GM23338 (cell line): Measurements from ENCODE around the gene H1-8. TPM values are rescaled to one million over a fixed set of nuclear protein-coding genes. Genes with fewer than 3 reads are reported as not detected.

Experiments used
- ATAC-seq: fragments of 200-7000 bp; cut with Tn5 transposase; 3 replicates; pipeline ENCODE4 v1.9.1; 2020
- DNase-seq: peaks from one replicate; pipeline ENCODE4 v3.0.0-alpha.2; 2015; ENCODE audit warnings: low spot score
- H2AFZ ChIP-seq: fragments of 200-600 bp; sonication (generic); 2 replicates; pipeline ENCODE4 v1.8.0; 2016; ENCODE audit warnings: antibody characterized with exemption, mild to moderate bottlenecking, moderate library complexity
- H3F3A ChIP-seq: fragments of 200-600 bp; sonication (generic); replicated peaks from 2 replicates; pipeline ENCODE4 v1.8.0; 2017; ENCODE audit warnings: antibody characterized with exemption, mixed run types, low read depth
- H3K27ac ChIP-seq: fragments of 200-600 bp; sonication (generic); 2 replicates; pipeline ENCODE4 v1.6.1; 2016; ENCODE audit warnings: low read depth
- H3K27me3 ChIP-seq: fragments of 200-600 bp; sonication (generic); 2 replicates; pipeline ENCODE4 v1.8.0; 2016; ENCODE audit warnings: mild to moderate bottlenecking, mixed run types, moderate library complexity; ENCODE audit not compliant: insufficient read depth
- H3K36me3 ChIP-seq: fragments of 200-600 bp; sonication (generic); 2 replicates; pipeline ENCODE4 v1.8.0; 2016; ENCODE audit warnings: mild to moderate bottlenecking; ENCODE audit not compliant: insufficient read depth
- H3K4me1 ChIP-seq: fragments of 200-600 bp; sonication (generic); 2 replicates; pipeline ENCODE4 v1.8.0; 2016; ENCODE audit warnings: mild to moderate bottlenecking, moderate library complexity; ENCODE audit not compliant: insufficient read depth
- H3K4me2 ChIP-seq: fragments of 200-600 bp; sonication (generic); 2 replicates; pipeline ENCODE4 v1.7.1; 2017; ENCODE audit warnings: mixed run types
- H3K4me3 ChIP-seq: fragments of 200-600 bp; sonication (generic); 2 replicates; pipeline ENCODE4 v1.6.1; 2016; ENCODE audit warnings: mixed run types
- H3K79me2 ChIP-seq: fragments of 200-600 bp; sonication (generic); replicated peaks from 2 replicates; pipeline ENCODE4 v1.8.0; 2017; ENCODE audit warnings: mild to moderate bottlenecking; ENCODE audit not compliant: insufficient read depth
- H3K9me2 ChIP-seq: fragments of 200-600 bp; sonication (generic); 2 replicates; pipeline ENCODE4 v1.8.0; 2017; ENCODE audit not compliant: insufficient read depth
- H4K20me1 ChIP-seq: fragments of 200-600 bp; sonication (generic); replicated peaks from 2 replicates; pipeline ENCODE4 v1.8.0; 2017; ENCODE audit warnings: mild to moderate bottlenecking; ENCODE audit not compliant: insufficient read depth
- H3K27ac Mint-ChIP-seq: 2 replicates; pipeline ENCODE4 v1.8.0; 2020; ENCODE audit warnings: inconsistent platforms, mild to moderate bottlenecking, moderate library complexity, mixed read lengths
- H3K27me3 Mint-ChIP-seq: 3 replicates; pipeline ENCODE4 v1.8.0; 2022; ENCODE audit warnings: low read depth, mild to moderate bottlenecking, moderate library complexity, mixed read lengths, inconsistent platforms; ENCODE audit not compliant: insufficient read depth, poor library complexity
- H3K36me3 Mint-ChIP-seq: 3 replicates; pipeline ENCODE4 v1.8.0; 2021; ENCODE audit warnings: low read depth, mild to moderate bottlenecking, inconsistent platforms, moderate library complexity, mixed read lengths
- H3K4me1 Mint-ChIP-seq: 3 replicates; pipeline ENCODE4 v1.8.0; 2020; ENCODE audit warnings: mild to moderate bottlenecking, inconsistent platforms, mixed read lengths
- H3K4me3 Mint-ChIP-seq: 3 replicates; pipeline ENCODE4 v1.8.0; 2021; ENCODE audit warnings: moderate library complexity, mild to moderate bottlenecking, inconsistent platforms, mixed read lengths
- H3K9me3 Mint-ChIP-seq: 3 replicates; pipeline ENCODE4 v1.8.0; 2020; ENCODE audit warnings: moderate library complexity, mild to moderate bottlenecking, inconsistent platforms, mixed read lengths
- CREB1 ChIP-seq: fragments of 250-450 bp; sonication (Bioruptor Pico); IDR thresholded peaks from 2 replicates; pipeline ENCODE4 v1.5.0; 2020; ENCODE audit warnings: low read depth, mild to moderate bottlenecking, moderate library complexity
- ETS1 ChIP-seq: IDR thresholded peaks from 2 replicates; pipeline ENCODE4 v1.6.1; 2016; ENCODE audit warnings: antibody characterized with exemption
- EZH2 ChIP-seq: fragments of 200-600 bp; sonication (generic); IDR thresholded peaks from one replicate; pipeline ENCODE4 v1.8.0; 2017; ENCODE audit warnings: antibody characterized with exemption, mild to moderate bottlenecking, low read depth; ENCODE audit not compliant: unreplicated experiment
- EZH2phosphoT487 ChIP-seq: fragments of 200-600 bp; sonication (generic); IDR thresholded peaks from one replicate; pipeline ENCODE4 v1.8.1; 2018; ENCODE audit warnings: antibody characterized with exemption; ENCODE audit not compliant: unreplicated experiment
- JUNB ChIP-seq: IDR thresholded peaks from one replicate; pipeline ENCODE4 v1.6.1; 2016; ENCODE audit warnings: antibody characterized with exemption; ENCODE audit not compliant: unreplicated experiment
- NANOG ChIP-seq: IDR thresholded peaks from 2 replicates; pipeline ENCODE4 v1.6.1; 2016; ENCODE audit warnings: antibody characterized with exemption, borderline replicate concordance
- POLR2AphosphoS5 ChIP-seq: IDR thresholded peaks from 2 replicates; pipeline ENCODE4 v1.6.1; 2016; ENCODE audit warnings: antibody characterized with exemption, low read depth
- STAT1 ChIP-seq: IDR thresholded peaks from one replicate; pipeline ENCODE4 v1.6.1; 2016; ENCODE audit warnings: antibody characterized with exemption; ENCODE audit not compliant: unreplicated experiment
- ZNF114 ChIP-seq: fragments of 250-450 bp; sonication (Bioruptor Pico); IDR thresholded peaks from 2 replicates; pipeline ENCODE4 v1.5.0; 2020; ENCODE audit warnings: mild to moderate bottlenecking, moderate library complexity
- ZNF331 ChIP-seq: fragments of 250-450 bp; sonication (Bioruptor Pico); IDR thresholded peaks from 2 replicates; pipeline ENCODE4 v1.5.0; 2020; ENCODE audit warnings: low read depth, mild to moderate bottlenecking, moderate library complexity
- polyA plus RNA-seq: library from polyadenylated mRNA; unstranded; fragments of >200 nt; fragmentation: Nextera tagmentation; extraction: Ambion mirVana; gene quantifications from 2 replicates; pipeline ENCODE4 v1.2.1, GENCODE V29; 2016
- total RNA-seq: library from RNA; depleted of rRNA; stranded (reverse); fragments of >200 nt; shearing (Covaris generic); gene quantifications from 2 replicates; pipeline ENCODE4 v1.2.3, GENCODE V29; 2014
- TF ChIP-seq, protein P1 (sequence below): IDR thresholded peaks from one replicate; pipeline ENCODE4 v1.6.1; 2018; ENCODE audit warnings: antibody characterized with exemption; ENCODE audit not compliant: unreplicated experiment
- TF ChIP-seq, protein P2 (sequence below), 2 experiments: fragments of 200-600 bp in 1 of 2; sonication (generic) in 1 of 2; conservative IDR thresholded peaks; 2 replicates each; pipeline versions ENCODE4 v1.5.1 to v1.6.1; 2016 to 2017; ENCODE audit warnings: antibody characterized with exemption in 2 of 2, low read depth in 2 of 2, mild to moderate bottlenecking in 2 of 2, moderate library complexity in 1 of 2
- TF ChIP-seq, protein P3 (sequence below): fragments of 250-450 bp; sonication (Bioruptor Pico); IDR thresholded peaks from 2 replicates; pipeline ENCODE4 v1.5.0; 2020; ENCODE audit warnings: mild to moderate bottlenecking, moderate library complexity

The H1-8 gene
- total and polyA plus RNA-seq, 2 experiments from 2014 or later: not detected

- H3K27me3 Mint-ChIP-seq: peaks cover 14% of the 10 kb centered on the region
- no peak for ATAC-seq
- TF ChIP-seq ZNF114 (no peak), ETS1 (no peak), EZH2phosphoT487 (no peak), JUNB (no peak), ZNF331 (no peak), STAT1 (no peak), NANOG (no peak), EZH2 (no peak), CREB1 (CRISPR knock-in tag) (no peak), POLR2AphosphoS5 (no peak)
- TF ChIP-seq, protein P1, sequence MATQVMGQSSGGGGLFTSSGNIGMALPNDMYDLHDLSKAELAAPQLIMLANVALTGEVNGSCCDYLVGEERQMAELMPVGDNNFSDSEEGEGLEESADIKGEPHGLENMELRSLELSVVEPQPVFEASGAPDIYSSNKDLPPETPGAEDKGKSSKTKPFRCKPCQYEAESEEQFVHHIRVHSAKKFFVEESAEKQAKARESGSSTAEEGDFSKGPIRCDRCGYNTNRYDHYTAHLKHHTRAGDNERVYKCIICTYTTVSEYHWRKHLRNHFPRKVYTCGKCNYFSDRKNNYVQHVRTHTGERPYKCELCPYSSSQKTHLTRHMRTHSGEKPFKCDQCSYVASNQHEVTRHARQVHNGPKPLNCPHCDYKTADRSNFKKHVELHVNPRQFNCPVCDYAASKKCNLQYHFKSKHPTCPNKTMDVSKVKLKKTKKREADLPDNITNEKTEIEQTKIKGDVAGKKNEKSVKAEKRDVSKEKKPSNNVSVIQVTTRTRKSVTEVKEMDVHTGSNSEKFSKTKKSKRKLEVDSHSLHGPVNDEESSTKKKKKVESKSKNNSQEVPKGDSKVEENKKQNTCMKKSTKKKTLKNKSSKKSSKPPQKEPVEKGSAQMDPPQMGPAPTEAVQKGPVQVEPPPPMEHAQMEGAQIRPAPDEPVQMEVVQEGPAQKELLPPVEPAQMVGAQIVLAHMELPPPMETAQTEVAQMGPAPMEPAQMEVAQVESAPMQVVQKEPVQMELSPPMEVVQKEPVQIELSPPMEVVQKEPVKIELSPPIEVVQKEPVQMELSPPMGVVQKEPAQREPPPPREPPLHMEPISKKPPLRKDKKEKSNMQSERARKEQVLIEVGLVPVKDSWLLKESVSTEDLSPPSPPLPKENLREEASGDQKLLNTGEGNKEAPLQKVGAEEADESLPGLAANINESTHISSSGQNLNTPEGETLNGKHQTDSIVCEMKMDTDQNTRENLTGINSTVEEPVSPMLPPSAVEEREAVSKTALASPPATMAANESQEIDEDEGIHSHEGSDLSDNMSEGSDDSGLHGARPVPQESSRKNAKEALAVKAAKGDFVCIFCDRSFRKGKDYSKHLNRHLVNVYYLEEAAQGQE: no peak
- TF ChIP-seq, protein P2, sequence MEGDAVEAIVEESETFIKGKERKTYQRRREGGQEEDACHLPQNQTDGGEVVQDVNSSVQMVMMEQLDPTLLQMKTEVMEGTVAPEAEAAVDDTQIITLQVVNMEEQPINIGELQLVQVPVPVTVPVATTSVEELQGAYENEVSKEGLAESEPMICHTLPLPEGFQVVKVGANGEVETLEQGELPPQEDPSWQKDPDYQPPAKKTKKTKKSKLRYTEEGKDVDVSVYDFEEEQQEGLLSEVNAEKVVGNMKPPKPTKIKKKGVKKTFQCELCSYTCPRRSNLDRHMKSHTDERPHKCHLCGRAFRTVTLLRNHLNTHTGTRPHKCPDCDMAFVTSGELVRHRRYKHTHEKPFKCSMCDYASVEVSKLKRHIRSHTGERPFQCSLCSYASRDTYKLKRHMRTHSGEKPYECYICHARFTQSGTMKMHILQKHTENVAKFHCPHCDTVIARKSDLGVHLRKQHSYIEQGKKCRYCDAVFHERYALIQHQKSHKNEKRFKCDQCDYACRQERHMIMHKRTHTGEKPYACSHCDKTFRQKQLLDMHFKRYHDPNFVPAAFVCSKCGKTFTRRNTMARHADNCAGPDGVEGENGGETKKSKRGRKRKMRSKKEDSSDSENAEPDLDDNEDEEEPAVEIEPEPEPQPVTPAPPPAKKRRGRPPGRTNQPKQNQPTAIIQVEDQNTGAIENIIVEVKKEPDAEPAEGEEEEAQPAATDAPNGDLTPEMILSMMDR (conservative IDR thresholded peaks at IDR 0.05; ENCODE audit: low read depth in 2 of 2): no peak
- TF ChIP-seq, protein P3, sequence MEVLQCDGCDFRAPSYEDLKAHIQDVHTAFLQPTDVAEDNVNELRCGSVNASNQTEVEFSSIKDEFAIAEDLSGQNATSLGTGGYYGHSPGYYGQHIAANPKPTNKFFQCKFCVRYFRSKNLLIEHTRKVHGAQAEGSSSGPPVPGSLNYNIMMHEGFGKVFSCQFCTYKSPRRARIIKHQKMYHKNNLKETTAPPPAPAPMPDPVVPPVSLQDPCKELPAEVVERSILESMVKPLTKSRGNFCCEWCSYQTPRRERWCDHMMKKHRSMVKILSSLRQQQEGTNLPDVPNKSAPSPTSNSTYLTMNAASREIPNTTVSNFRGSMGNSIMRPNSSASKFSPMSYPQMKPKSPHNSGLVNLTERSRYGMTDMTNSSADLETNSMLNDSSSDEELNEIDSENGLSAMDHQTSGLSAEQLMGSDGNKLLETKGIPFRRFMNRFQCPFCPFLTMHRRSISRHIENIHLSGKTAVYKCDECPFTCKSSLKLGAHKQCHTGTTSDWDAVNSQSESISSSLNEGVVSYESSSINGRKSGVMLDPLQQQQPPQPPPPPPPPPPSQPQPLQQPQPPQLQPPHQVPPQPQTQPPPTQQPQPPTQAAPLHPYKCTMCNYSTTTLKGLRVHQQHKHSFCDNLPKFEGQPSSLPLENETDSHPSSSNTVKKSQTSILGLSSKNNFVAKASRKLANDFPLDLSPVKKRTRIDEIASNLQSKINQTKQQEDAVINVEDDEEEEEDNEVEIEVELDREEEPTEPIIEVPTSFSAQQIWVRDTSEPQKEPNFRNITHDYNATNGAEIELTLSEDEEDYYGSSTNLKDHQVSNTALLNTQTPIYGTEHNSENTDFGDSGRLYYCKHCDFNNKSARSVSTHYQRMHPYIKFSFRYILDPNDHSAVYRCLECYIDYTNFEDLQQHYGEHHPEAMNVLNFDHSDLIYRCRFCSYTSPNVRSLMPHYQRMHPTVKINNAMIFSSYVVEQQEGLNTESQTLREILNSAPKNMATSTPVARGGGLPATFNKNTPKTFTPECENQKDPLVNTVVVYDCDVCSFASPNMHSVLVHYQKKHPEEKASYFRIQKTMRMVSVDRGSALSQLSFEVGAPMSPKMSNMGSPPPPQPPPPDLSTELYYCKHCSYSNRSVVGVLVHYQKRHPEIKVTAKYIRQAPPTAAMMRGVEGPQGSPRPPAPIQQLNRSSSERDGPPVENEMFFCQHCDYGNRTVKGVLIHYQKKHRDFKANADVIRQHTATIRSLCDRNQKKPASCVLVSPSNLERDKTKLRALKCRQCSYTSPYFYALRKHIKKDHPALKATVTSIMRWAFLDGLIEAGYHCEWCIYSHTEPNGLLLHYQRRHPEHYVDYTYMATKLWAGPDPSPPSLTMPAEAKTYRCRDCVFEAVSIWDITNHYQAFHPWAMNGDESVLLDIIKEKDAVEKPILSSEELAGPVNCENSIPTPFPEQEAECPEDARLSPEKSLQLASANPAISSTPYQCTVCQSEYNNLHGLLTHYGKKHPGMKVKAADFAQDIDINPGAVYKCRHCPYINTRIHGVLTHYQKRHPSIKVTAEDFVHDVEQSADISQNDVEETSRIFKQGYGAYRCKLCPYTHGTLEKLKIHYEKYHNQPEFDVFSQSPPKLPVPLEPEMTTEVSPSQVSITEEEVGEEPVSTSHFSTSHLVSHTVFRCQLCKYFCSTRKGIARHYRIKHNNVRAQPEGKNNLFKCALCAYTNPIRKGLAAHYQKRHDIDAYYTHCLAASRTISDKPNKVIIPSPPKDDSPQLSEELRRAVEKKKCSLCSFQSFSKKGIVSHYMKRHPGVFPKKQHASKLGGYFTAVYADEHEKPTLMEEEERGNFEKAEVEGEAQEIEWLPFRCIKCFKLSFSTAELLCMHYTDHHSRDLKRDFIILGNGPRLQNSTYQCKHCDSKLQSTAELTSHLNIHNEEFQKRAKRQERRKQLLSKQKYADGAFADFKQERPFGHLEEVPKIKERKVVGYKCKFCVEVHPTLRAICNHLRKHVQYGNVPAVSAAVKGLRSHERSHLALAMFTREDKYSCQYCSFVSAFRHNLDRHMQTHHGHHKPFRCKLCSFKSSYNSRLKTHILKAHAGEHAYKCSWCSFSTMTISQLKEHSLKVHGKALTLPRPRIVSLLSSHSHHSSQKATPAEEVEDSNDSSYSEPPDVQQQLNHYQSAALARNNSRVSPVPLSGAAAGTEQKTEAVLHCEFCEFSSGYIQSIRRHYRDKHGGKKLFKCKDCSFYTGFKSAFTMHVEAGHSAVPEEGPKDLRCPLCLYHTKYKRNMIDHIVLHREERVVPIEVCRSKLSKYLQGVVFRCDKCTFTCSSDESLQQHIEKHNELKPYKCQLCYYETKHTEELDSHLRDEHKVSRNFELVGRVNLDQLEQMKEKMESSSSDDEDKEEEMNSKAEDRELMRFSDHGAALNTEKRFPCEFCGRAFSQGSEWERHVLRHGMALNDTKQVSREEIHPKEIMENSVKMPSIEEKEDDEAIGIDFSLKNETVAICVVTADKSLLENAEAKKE (CRISPR knock-in tag): no peak
- H3K4me3 ChIP-seq: no peak overlapping the region
- no peak overlapping the region for H3K27ac Mint-ChIP-seq
- H3K27ac ChIP-seq: no peak overlapping the region
- no peak overlapping the region for H3K4me2 ChIP-seq
- no peak overlapping the region for H3K4me3 Mint-ChIP-seq
- H2AFZ ChIP-seq: no peak overlapping the region
- no peaks in the 10 kb centered on the region; the same call in 1 of the 2 replicates for H3F3A ChIP-seq
- no peaks in the 10 kb centered on the region for H3K79me2 ChIP-seq
- no peak for DNase-seq
- H3K9me2 ChIP-seq: no peaks in the 10 kb centered on the region
- peaks cover 8% of the 10 kb centered on the region for H3K4me1 Mint-ChIP-seq
- H3K9me3 Mint-ChIP-seq: no peaks in the 10 kb centered on the region
- peaks cover 8% of the 10 kb centered on the region; the same call in 2 of the 3 replicates for H3K36me3 Mint-ChIP-seq
- no peaks in the 10 kb centered on the region for H3K4me1 ChIP-seq
- H3K27me3 ChIP-seq: no peaks in the 10 kb centered on the region
- no peaks in the 10 kb centered on the region for H4K20me1 ChIP-seq
- H3K36me3 ChIP-seq: no peaks in the 10 kb centered on the region
Measured at GRCh38 chr3:129504471-129505100, 38.4 kb upstream of the H1-8 start.
